Sigmoid colon (tissue), 7 donors: Measurements from ENCODE around the gene RBM47. TPM values are rescaled to one million over a fixed set of nuclear protein-coding genes. Genes with fewer than 3 reads are reported as not detected.
"Not testable (repeated sequence)": the region's sequence is repeated elsewhere in the genome, so short reads cannot be mapped to it uniquely, and the experiment has no call there.

ENCODE experiments used
- DNase-seq: peaks from one replicate; pipeline ENCODE4 v3.0.0-alpha.2; 2019
- H3K27ac ChIP-seq, 4 donors: fragments of 200-600 bp; sonication (generic); one replicate each; pipeline ENCODE4 v1.5.1; 2016 to 2019; ENCODE audit warnings: mild to moderate bottlenecking in 1 of 4
- H3K27me3 ChIP-seq, 3 donors: fragments of 200-600 bp; sonication (generic); one replicate each; pipeline ENCODE4 v1.5.1; 2019; ENCODE audit warnings: mild to moderate bottlenecking in 1 of 3
- H3K36me3 ChIP-seq, 4 donors: fragments of 200-600 bp; sonication (generic); one replicate each; pipeline ENCODE4 v1.5.1; 2016 to 2019
- H3K4me1 ChIP-seq, 4 donors: fragments of 200-600 bp; sonication (generic); one replicate each; pipeline ENCODE4 v1.5.1; 2017 to 2019
- H3K4me3 ChIP-seq, 4 donors: fragments of 200-600 bp; sonication (generic); one replicate each; pipeline ENCODE4 v1.5.1; 2017 to 2019; ENCODE audit warnings: mild to moderate bottlenecking in 2 of 4, moderate library complexity in 1 of 4
- H3K9me3 ChIP-seq, 4 donors: fragments of 200-600 bp in 3 of 4; sonication (generic) in 3 of 4; one replicate each; pipeline versions ENCODE4 v1.5.1 to v1.6.1; 2013 to 2019
- EP300 ChIP-seq, 4 donors: sonication (generic); formaldehyde crosslinking; IDR thresholded peaks; one replicate each; pipeline ENCODE4 v1.6.1; 2017; ENCODE audit warnings: antibody characterized with exemption in 4 of 4
- POLR2A ChIP-seq, 2 donors: fragments of 450-650 bp; IDR thresholded peaks; one replicate each; pipeline ENCODE4 v1.6.1; 2016; ENCODE audit warnings: antibody characterized with exemption in 2 of 2, mild to moderate bottlenecking in 2 of 2, moderate library complexity in 2 of 2
- POLR2AphosphoS5 ChIP-seq, 4 donors: sonication (generic); formaldehyde crosslinking; IDR thresholded peaks; one replicate each; pipeline ENCODE4 v1.6.1; 2017; ENCODE audit warnings: antibody characterized with exemption in 4 of 4
- WGBS, 2 donors: extraction: QIAGEN DNeasy Blood & Tissue Kit; methylation state at CpG; one replicate each; pipeline ENCODE4 v1.1.7; 2013; 5-methylcytosine and 5-hydroxymethylcytosine counted together
- intact Hi-C: fragments of 100-400 bp; cut with DNase I; formaldehyde crosslinking; loops from one replicate; pipeline ENCODE4 v1.15.1; 2023
- polyA plus RNA-seq, 3 donors: library from polyadenylated mRNA; stranded (reverse); fragments of 200-250 nt; gene quantifications; one replicate each; pipeline ENCODE4 v1.2.3, GENCODE V29; 2013
- total RNA-seq, 4 donors: library from RNA; depleted of rRNA; stranded (reverse); fragments of >200 nt; gene quantifications; one replicate each; pipeline ENCODE4 v1.1.0, GENCODE V29; 2016
- TF ChIP-seq, protein P1 (sequence below), 4 experiments: fragments of 450-650 bp in 3 of 4; fragments of 200-600 bp in 1 of 4; IDR thresholded peaks; one replicate each; pipeline ENCODE4 v1.5.1; 2016 to 2019; ENCODE audit warnings: antibody characterized with exemption in 4 of 4, mild to moderate bottlenecking in 3 of 4, moderate library complexity in 2 of 4
- donor health status: healthy with polysubstance abuse.
- donor health status: Bipolar disorder and iron deficiency.
- donor health status: healthy.

Gene RBM47
- total and polyA plus RNA-seq, 7 donors = 7.2 to 148 (median 21.2) TPM

DNA sequence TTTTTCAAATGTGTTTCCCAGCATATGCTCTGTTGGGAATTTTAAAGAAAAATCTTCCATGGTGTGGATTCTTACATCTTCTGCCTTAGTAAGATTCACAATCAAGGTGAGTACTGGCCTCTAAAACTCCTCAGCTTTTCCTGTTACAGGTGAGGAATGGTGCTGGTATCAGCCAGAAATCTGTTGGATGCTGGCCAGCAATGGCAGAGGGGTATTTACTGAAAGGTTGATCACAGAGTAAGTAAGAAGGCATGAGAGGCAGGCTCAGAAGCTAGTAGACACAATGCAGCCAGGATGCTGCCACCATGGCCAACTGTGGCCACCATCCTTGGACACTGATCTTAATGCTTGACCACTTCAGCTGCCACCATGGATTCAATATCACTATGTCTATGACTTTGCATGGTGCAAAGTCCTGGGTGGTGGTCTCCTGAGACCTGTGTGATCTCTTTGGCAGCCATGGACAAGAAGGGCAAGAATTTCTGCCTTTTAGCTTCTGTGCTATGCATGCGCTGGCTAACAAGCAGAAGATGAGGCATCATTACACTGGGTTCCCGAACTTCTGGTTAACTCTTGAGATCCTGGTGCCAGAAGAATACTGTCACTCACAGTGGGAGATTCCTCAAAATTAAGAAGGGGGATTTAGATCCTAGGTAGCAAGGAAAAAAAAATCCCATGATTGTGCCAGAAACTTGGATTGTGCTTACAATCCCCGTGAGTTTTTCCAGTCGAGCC, 234.3 kb downstream of the RBM47 start:
- Histone ChIP-seq H3K36me3 (no peaks in the 10 kb centered on the region), H3K27me3 (no peaks in the 10 kb centered on the region), H3K27ac (no peak overlapping the region), H3K9me3 (no peaks in the 10 kb centered on the region), H3K4me3 (no peak overlapping the region), H3K4me1 (no peaks in the 10 kb centered on the region)
- 34 to 66% methylated on average over 4 of the region's 4 CpGs for WGBS, 2 donors
- intact Hi-C loops = no loop called here
- DNase-seq = no peak
- TF ChIP-seq EP300 (IDR thresholded peaks at IDR 0.05) (no peak), POLR2A (IDR thresholded peaks at IDR 0.05) (no peak), POLR2AphosphoS5 (IDR thresholded peaks at IDR 0.05) (no peak)
- TF ChIP-seq, protein P1, sequence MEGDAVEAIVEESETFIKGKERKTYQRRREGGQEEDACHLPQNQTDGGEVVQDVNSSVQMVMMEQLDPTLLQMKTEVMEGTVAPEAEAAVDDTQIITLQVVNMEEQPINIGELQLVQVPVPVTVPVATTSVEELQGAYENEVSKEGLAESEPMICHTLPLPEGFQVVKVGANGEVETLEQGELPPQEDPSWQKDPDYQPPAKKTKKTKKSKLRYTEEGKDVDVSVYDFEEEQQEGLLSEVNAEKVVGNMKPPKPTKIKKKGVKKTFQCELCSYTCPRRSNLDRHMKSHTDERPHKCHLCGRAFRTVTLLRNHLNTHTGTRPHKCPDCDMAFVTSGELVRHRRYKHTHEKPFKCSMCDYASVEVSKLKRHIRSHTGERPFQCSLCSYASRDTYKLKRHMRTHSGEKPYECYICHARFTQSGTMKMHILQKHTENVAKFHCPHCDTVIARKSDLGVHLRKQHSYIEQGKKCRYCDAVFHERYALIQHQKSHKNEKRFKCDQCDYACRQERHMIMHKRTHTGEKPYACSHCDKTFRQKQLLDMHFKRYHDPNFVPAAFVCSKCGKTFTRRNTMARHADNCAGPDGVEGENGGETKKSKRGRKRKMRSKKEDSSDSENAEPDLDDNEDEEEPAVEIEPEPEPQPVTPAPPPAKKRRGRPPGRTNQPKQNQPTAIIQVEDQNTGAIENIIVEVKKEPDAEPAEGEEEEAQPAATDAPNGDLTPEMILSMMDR (IDR thresholded peaks at IDR 0.05) = no peak

- DNase-seq = no peak
- H3K4me1 ChIP-seq = no peaks in the 10 kb centered on the region
- no peak overlapping the region for H3K4me3 ChIP-seq
- WGBS, 2 donors = 77 to 82% methylated on average over 6 of the region's 6 CpGs
- H3K36me3 ChIP-seq = no peaks in the 10 kb centered on the region
- TF ChIP-seq EP300 (IDR thresholded peaks at IDR 0.05) = no peak
- TF ChIP-seq, protein P1 (IDR thresholded peaks at IDR 0.05) = no peak
- TF ChIP-seq POLR2A (IDR thresholded peaks at IDR 0.05) = no peak
- no peak for TF ChIP-seq POLR2AphosphoS5 (IDR thresholded peaks at IDR 0.05)
- H3K9me3 ChIP-seq = no peaks in the 10 kb centered on the region
- H3K27me3 ChIP-seq = no peaks in the 10 kb centered on the region
- no peak overlapping the region for H3K27ac ChIP-seq
- intact Hi-C loops = no loop called here
These were observed 235.4 kb downstream of the RBM47 start for GRCh38 chr4:40394236-40394635.

DNA sequence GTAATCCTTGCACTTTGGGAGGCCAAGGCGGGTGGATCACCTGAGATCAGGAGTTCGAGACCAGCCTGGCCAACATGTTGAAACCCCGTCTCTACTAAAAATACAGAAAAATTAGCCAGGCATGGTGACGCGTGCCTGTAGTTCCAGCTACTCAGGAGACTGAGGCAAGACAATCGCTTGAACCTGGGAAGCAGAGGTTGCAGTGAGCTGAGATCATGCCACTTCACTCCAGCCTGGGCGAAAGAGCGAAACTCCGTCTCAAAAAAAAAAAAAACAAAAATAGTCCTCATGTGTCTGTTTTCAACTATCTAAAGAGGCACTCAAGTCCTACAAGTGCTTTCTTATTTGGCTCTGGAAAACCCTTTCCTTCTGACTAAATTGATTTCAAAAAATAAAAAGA, 237.4 kb downstream of the RBM47 start:
- H3K36me3 ChIP-seq, H3K4me3 ChIP-seq, H3K27ac ChIP-seq, H3K9me3 ChIP-seq, H3K4me1 ChIP-seq, DNase-seq, H3K27me3 ChIP-seq, intact Hi-C loops: not testable (repeated sequence)
- 95 to 97% methylated on average over 9 of the region's 9 CpGs for WGBS, 2 donors

- no peak for DNase-seq
- Histone ChIP-seq H3K27ac (no peak overlapping the region), H3K9me3 (no peaks in the 10 kb centered on the region), H3K4me3 (no peak overlapping the region), H3K36me3 (no peaks in the 10 kb centered on the region), H3K27me3 (no peaks in the 10 kb centered on the region), H3K4me1 (no peaks in the 10 kb centered on the region)
- TF ChIP-seq EP300 (IDR thresholded peaks at IDR 0.05) (no peak), POLR2A (IDR thresholded peaks at IDR 0.05) (no peak), POLR2AphosphoS5 (IDR thresholded peaks at IDR 0.05) (no peak)
- TF ChIP-seq, protein P1 (IDR thresholded peaks at IDR 0.05) = no peak
- intact Hi-C loops = no loop called here
- 88 to 95% methylated on average over 4 of the region's 4 CpGs for WGBS, 2 donors
These were observed 239.7 kb downstream of the RBM47 start for GRCh38 chr4:40389986-40390385.

GRCh38 chr4:40388239-40388638, 241.4 kb downstream of the RBM47 start:
- Histone ChIP-seq H3K36me3 (no peaks in the 10 kb centered on the region), H3K9me3 (no peaks in the 10 kb centered on the region), H3K4me1 (no peaks in the 10 kb centered on the region), H3K27me3 (no peaks in the 10 kb centered on the region), H3K27ac (no peak overlapping the region), H3K4me3 (no peak overlapping the region)
- 59 to 88% methylated on average over 6 of the region's 6 CpGs for WGBS, 2 donors
- DNase-seq = no peak
- intact Hi-C loops = no loop called here
- no peak for TF ChIP-seq POLR2AphosphoS5 (IDR thresholded peaks at IDR 0.05)
- TF ChIP-seq, protein P1 (IDR thresholded peaks at IDR 0.05) = no peak
